Measurements from ENCODE around the gene TMPRSS9.

GRCh38 chr19:2375353-2376121 lies 15.5 kb downstream of the TMPRSS9 start:
- TF ChIP-seq EP300 (IDR thresholded peaks at IDR 0.05; ENCODE audit: borderline replicate concordance), result no peak
- no peak for TF ChIP-seq REST (IDR thresholded peaks at IDR 0.05; ENCODE audit: low read depth)
- TF ChIP-seq NFIC (IDR thresholded peaks at IDR 0.05), result no peak
- no peak for TF ChIP-seq YY1 (IDR thresholded peaks at IDR 0.05; ENCODE audit: low read depth)
- no peak for TF ChIP-seq CEBPB (IDR thresholded peaks at IDR 0.05)
- TF ChIP-seq MAX (IDR thresholded peaks at IDR 0.05), result no peak
- TF ChIP-seq EGR1 (IDR thresholded peaks at IDR 0.05), result no peak
- no peak for TF ChIP-seq CREB1 (IDR thresholded peaks at IDR 0.05; ENCODE audit: low read depth)

Measured in Ishikawa (cell line).